GM21526 (cell line): ENCODE data around the gene NES.

Experiments
- ATAC-seq: cut with Tn5 transposase; IDR thresholded peaks from one replicate; pipeline ENCODE4 v1.9.1; 2021; ENCODE audit warnings: moderate library complexity; ENCODE audit not compliant: unreplicated experiment, low FRiP score

Gene NES

DNA sequence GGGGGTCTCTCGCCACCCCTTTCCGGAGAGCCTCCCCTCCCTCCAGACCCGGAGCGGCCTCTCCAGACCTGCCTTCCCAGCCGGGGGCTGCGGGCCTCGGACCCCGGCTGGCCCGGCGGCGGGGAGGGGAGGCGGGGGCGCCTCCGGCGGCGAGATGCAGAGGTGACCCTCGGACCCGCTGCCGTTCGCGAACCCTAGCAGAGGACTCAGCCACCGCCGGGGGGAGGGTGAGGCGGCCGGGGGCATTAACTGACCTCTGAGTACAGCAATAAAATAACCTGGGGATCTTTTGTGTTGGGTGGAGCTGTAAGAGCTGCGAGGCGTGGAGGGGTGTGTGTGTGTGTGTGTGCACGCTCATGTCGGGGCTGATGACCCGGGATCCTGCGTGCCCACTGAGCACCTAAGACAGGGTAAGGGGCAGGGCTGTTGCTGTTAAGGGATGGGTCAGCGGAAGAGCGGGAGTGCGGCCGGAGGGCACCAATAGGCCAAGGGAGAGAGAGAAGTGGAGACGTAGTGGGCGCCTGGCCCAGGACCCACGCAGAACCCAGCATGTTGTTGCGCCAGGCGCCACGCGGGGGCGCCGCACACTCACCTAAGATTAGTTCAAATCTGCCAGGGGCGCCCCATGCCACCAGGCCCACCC, 51.6 kb downstream of the NES start:
- no peak for ATAC-seq

DNA sequence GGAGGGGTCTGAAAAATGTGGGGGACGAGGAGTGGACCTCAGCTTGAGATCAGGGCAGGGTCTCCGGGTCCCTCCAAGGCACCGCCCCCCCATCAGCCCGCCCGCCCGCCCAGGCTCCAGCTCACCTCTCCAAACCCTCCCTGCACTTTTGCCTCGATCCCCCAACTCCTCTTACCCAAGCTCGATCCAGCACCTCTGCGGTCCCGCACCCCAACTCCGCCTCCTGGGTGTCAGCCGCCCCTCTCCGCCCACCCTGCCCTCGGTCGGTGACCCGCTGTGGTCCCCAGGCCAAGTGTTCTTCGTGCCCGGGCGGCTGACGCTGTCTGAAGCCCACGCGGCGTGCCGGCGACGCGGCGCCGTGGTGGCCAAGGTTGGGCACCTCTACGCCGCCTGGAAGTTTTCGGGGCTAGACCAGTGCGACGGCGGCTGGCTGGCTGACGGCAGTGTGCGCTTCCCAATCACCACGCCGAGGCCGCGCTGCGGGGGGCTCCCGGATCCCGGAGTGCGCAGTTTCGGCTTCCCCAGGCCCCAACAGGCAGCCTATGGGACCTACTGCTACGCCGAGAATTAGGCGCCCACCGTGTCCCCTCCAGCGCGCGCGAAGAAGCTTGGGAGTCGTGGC, 52.3 kb downstream of the NES start:
- no peak for ATAC-seq

DNA sequence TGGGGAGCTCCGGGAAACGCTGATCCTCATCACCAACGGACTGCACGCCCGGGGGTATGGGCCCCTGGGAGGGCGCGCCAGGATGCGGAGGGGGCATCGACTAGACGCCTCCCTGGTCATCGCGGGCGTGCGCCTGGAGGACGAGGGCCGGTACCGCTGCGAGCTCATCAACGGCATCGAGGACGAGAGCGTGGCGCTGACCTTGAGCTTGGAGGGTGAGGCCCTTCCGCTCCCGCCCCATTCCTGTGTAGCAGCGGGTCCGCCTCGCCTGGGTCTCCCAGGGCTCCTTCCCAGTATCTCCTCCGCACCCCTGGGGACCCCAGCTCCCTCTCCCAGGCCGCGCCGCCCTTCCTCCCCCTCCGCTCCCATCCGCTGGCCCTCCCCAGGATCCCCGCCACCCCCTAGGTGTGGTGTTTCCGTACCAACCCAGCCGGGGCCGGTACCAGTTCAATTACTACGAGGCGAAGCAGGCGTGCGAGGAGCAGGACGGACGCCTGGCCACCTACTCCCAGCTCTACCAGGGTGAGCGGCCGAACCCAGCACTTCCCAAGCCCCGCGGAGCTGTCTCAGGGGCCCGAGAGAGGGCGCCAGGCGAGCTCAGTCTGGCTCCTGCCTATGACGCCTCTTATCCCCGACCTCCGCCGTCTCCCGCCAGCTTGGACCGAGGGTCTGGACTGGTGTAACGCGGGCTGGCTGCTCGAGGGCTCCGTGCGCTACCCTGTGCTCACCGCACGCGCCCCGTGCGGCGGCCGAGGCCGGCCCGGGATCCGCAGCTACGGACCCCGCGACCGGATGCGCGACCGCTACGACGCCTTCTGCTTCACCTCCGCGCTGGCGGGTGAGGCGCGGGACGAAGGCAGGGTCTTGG, 53.0 kb downstream of the NES start:
- no peak for ATAC-seq

DNA sequence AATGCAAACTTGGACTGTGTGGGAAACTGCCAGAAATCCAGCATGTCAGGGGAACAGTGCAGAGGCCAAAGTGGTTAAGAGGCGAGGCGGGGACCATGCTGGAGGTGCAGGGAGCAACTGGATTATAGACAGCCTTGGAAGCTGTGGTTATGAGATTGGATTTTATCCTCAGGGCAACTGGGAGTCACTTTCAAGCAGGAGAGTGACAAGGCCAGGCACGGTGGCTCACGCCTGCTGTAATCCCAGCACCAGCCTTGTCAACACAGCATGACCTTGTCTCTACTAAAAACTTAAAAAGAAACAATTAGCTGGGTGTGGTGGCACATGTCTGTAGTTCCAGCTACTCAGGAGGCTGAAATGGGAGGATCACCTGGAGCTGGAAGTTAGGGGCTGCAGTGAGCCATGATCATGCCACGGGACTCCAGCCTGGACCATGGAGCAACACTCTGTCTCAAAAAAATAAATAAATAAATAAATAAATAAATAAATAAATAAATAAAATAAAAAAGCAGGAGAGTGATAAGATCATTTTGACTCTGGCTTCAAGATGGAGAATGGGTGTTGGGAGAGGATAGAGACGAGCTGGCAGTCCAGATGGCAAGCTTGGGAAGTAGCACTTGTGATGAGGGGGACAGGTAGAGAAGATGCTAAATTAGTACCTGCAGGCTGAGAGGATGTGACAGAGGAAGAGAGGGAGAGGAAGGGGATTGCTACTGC, 54.5 kb downstream of the NES start:
- no peak for ATAC-seq

DNA sequence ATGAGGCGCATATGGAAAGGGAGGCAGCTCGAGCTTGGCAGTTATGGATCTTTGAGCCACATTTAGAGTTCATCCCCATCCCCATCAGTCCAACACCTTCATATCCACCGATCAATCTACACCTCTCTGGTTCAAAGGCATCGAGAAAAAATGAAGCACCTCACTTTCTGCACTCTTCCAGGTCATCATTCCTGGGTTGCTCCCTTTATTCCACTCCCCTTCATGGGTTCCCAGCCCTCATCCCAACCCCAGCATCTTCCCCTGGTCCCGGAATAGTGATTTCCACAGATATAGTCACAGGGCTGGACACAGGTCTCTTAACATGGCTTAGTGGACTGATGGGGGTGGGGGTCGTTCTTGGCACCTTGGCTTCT, 57.6 kb downstream of the NES start:
- no peak for ATAC-seq

DNA sequence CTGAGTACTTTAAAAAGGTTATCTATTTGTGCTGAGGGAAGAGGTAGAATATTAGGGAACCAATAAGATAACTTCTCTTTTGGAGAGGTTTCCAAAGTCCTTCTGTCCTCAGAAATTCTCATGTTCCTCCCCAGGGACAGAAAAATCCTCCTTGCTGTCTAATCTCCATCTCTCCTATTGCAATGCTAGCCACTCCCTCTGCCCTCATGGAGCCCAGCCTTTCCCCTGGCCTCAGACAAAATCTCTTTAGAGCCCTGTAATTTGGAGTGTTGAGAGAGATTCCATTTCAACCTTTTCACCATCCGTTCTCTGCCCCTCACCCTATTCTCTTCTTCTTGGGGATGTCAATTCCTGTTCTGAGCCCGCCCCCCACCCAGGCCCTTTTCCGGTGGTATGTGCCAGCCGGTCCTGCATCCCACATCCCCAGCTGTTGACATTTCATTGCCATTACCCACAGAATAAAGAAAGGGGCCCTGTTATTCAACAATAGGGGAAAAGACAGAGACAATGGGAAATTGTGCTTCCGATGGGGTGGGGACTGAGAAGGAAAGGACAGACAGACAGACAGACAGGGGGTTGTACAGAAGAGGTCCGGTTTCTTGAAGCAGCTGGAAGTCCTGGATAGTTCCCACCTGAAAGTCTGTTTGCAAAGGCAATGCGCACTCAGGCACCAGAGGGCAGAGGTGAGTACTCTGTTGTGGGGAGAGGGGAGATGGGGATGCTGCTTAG, 58.2 kb downstream of the NES start, which contains the start of gene HAPLN2:
Gene HAPLN2 (plus strand): TSS at position 563 of the 729 bp plus-strand sequence. CDS start 4,076 bp downstream, outside the sequence.
- ATAC-seq = no peak
